LoVo (cell line): Measurements from ENCODE around the gene XRCC5.
"Not testable (repeated sequence)": the region's sequence is repeated elsewhere in the genome, so short reads cannot be mapped to it uniquely, and the experiment has no call there.

Experiments used
- DNase-seq: peaks from one replicate; pipeline ENCODE4 v3.0.0-alpha.2; 2016; ENCODE audit warnings: low spot score

The XRCC5 gene

DNA sequence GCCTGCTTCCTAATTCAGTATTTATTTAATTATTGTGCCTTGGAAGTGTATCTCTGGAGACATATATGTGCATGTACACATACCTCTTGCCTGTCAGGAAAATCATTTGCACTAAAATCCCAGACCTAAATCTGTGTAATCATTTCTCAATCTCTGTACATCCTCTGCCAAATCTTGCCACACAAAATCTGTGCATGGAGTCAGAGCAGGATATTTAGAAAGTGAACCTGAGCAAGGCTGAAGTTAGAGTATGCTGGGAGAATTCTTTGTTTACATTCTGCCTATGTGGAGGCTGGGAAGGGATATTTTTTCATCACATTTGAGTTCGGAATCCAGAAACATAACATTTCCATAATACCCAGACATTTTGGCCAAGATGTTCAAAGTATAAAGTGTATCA lies 9.3 kb downstream of the XRCC5 start:
- DNase-seq, result no peak

DNA sequence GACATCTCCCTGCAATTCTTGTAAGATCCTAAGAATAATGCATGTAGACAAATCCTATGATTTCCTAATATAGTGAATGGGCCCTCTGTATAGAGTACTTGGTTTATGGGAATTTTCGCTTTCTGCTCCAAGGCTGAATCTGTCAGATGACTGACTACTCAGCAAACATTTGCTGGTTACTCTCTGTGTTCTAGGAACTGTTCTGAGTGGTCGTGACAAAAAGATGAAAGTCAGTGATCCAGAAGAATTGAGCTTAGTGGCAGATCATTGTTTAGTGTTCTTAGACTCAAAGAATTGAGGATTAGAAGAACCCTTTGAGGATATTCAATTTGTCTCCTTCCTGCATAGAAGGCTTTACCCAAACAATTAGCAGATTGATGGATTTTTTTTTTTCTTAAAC lies 10.0 kb downstream of the XRCC5 start:
- DNase-seq, result no peak

DNA sequence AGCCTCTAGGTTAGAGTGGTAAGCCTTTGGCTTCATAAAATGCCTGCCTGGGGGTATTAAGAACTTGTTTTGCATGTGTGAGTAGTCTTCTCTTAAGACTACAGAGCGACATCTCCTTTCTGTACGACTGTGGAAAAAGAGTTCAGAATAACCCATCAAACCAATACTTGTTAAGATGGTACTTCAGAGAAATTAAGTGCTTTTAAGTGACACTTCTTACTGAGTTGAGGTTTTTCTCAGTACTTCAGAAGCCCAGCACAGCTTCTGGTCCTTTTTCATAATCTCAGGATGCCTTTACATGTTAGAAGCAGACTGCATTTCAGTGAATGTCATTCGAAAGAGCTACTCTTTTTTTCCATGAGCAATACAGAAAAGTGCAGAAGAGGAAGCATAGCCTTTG lies 10.8 kb downstream of the XRCC5 start:
- DNase-seq, result no peak

DNA sequence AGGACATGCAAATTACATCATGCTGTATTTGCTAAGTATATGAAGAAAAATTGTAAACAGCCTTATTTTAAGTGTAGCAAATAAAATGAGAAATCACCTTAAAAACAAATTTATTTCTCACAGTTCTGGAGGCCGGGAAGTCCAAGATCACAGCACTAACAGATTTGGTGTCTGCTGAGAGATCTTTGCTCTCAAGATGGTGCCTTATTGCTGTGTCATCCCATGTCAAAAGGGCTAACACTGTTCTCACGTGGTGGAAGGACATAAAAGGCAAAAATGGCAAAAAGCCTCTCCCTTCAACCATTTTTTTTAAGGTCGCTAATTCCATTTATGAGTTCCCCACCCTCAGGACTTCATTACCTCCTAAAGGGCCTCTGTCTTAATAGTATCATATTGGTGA lies 12.1 kb downstream of the XRCC5 start:
- DNase-seq, result no peak

DNA sequence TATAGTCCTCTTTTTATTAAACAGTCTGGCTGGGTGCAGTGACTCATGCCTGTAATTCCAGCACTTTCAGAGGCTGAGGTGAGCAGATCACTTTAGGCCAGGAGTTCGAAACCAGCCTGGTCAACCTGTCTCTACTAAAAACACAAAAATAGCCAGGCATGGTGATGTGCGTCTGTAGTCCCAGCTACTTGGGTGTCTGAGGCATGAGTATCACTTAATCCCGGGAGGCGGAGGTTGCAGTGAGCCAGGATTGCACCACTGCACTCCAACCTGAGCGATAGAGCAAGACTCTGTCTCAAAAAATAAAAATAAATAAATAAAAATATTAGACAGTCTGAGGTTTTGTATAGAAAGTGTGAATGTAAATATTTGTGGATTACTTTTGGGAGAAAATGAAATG lies 17.8 kb downstream of the XRCC5 start:
- no peak for DNase-seq

DNA sequence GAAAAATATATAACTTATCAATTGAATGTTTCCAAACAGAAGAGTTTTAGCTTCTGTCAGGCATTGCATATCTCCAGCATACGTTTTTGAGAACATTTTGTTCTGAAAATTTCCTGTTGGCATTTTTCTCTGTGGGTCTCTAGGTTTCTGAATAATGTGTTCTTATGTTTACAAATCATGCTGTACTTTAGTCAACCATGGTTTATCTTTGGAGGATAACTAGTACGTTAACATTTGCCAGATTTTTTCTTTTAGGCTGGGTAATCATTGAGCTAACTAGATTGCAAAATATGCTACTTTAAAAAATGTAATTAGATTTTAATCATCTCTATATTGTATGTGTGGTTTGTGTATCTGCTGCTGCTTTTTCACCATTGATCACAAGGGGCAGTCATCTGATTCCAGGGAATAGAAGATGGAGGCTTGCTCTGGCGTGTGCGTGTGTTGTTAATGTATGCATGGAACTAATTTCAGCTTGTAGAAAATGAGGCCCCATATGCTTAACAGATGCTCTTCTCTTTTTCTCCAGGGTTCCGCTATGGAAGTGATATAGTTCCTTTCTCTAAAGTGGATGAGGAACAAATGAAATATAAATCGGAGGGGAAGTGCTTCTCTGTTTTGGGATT lies 21.3 kb downstream of the XRCC5 start:
- DNase-seq, result no peak

DNA sequence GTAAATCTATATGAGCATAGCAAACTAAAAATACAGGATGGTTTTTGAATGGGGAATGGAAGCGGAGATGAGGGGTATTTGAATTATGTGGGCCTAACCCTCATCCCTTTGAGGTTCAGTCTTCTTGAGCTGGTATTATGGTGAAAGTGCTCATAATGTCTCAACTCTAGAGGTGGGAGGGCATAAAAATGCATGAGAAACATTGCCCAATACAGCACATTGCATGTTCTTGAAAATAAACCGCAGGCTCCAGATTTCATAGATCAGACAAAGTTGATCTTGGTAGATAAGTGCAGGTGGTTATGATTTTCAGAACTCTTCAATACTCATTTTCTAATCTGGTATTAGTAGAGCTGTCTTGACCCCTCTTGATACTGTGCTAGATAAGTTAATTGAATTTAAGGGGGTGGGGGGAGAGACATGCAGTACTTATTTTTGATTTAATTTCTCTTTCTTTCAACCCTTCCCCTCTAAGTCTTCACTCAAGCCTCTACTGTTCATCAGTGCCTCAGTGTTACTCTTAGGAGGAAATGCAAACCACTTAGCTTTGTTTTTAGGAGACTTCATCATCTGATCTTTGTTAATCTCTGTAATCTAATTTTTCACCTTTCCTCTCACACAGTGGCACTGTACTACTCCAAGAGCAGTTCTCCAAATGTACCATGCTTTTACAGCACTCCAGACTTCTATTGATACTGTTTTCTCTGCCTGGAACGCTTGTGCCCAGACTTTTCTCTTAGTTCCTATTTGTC lies 22.2 kb downstream of the XRCC5 start:
- no peak for DNase-seq

DNA sequence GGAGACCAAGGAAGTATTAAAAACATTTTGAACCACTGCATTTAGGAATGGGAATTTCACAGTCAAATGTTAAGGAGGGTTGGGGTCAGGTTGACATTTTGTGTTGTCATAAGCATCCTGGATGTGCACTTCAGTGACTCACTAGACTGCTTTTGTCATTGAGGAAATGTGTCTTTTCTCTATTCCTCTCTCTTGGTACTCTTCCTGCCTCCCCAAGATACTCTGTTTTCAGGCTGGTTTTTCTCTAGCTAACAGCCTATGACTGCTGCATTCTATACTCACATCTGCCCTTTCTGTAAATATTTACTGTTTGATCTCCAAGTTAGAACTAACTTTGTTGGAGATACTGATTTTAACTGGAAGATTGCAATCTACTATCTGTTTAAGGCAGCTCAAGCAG lies 23.4 kb downstream of the XRCC5 start:
- DNase-seq, result no peak

DNA sequence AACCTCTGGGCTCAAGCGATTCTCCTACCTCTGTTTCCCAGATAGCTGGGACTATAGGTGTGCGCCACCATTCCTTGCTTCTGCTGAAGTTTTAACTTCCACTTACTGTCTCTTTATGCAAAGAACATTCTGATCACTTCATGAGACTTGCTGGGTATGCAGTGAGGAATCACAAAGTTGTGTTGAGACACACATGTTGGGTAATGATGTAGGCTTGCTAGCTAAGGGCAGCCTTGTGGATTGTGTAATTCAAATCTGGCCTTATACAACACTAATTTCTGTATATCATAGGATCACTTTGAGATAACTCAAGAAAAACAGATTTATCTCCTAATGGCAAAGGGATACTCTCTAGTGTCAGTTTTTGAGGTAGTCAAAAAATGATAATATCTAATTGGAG lies 24.2 kb downstream of the XRCC5 start:
- no peak for DNase-seq

DNA sequence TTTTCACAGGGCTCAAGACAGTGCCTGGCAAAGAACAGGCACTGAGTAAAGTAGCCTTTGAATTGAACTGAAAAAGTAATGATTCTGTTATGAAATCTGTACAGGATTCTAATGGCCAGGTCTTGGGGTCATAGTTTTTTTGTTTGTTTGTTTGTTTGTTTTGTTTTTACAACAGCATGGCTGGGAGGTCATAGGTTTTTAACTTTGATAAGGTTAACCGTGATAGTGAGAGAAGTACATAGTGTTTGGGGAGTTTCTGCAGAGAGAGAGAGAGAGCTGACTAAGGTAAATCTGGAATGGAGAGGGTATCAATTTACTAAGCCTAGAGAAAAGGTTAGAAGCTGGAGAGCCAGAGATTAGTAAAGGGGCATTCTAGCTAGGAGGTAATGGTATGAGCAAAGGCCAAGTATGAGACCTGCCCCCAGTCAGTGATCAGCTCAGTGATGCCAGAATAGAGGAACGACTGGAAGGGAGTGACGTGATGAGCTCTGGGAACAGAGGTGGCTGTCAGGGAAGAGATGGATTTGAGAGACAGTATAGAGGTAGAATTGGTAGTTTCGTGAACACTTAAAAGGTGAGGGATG lies 25.9 kb downstream of the XRCC5 start:
- no peak for DNase-seq

DNA sequence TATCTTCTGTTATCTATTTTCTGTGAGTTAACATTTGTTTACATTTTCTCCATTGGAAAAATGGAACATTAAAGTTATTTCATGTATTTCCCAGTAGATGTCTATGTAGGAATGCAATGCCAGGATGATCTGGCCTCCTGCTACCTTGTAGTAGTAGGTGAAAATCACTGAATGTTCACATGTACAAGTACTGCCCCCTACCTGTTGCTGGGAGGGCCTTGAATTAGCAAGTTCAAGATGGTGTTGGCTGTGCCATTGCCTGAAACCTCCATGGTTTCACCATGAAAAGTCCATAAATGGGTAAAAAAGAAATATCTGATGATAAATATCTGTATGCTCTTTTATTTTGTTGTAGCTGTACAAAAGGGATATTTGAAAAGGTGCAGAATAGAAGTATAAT lies 30.7 kb downstream of the XRCC5 start:
- DNase-seq, result no peak

DNA sequence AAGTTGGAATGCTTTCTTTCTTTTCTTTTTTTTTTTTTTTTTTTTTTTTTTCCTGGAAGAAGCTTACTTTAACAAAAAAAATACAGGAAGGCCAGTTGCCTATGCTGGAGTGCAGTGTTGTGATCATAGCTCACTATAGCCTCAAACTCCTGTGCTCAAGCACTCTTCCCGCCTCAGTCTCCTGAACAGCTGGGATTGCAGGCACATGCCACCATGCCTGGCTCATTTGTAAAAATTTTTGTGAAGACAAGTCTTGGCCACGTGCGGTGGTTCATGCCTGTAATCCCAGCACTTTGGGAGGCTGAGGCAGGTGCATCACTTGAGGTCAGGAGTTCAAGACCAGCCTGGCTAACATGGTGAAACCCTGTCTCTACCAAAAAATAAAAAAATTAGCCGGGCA lies 32.4 kb downstream of the XRCC5 start:
- not testable (repeated sequence) for DNase-seq

DNA sequence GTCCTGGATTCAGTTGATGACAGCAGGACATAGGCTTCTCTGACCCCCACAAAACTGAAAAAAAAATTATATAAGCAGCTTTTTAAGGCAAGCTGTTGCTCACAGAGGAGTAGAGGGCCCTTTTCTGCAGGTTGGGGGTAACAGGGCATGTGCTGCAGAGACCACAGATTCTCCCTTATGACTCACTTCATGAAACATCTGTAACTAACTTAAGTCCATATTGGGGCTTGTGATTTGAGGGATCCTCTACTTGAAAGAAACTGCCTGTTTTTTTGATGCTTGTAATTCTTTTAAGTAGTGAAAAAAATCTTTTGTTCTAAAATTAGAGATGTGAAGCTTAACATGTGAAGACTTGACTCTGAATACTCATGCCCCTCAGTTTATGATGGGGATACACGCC lies 33.4 kb downstream of the XRCC5 start:
- no peak for DNase-seq

DNA sequence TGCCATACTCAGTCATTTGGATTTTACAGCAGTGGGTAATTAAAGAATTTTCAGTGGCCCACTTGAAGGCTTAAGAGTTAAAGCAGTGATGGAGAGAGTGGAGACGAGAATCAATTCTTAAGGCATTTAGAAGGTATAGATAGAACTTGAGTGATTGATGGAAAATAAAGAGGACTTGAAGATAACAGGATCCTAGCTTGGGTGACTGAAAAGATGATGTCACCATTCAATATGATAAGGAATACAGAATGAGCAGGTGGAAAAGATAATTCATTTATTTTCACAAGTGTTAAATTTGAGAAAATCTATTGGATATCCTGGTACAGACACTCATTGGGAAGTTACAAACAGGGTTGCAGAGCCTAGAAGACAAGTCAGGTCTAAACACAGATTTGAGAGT lies 35.2 kb downstream of the XRCC5 start:
- DNase-seq, result no peak

DNA sequence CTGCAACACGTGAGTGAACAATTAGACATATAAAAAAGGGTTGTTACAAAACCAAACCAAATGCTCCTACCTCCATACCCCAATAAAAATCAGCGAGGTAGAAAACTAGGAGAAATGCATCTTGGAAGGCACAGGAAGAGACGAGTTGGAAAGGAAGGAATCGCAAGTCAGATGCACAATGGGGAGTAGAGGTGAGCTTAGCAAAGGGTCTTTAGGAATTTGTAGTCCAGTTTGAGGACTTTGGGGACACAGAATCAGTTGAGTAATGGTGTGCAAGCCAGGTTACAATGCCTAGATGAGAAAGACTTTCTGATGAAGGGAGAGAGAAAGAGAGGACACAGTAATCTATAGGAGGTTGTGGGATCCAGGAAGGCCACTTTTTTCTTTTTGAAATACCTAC lies 35.7 kb downstream of the XRCC5 start:
- DNase-seq, result no peak

DNA sequence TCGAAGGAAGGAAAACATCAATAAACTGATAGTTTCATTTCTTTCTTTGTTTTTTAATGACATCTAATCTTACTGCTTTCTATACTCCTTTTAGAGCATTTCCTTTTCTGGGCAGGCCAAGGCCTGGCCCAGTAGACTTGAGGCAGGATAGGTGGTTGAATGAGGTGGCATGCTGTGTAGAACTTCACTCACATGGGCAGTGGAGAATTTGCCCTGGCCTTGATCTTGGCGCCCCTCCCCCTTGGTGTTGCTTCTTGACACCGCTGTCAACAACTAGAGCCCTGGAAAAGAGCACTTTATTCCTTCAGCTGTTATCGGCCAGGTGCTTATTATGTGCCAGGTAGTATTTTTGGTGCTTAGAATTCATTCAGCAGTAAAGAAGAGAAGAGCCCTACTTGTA lies 37.4 kb downstream of the XRCC5 start:
- DNase-seq, result no peak

DNA sequence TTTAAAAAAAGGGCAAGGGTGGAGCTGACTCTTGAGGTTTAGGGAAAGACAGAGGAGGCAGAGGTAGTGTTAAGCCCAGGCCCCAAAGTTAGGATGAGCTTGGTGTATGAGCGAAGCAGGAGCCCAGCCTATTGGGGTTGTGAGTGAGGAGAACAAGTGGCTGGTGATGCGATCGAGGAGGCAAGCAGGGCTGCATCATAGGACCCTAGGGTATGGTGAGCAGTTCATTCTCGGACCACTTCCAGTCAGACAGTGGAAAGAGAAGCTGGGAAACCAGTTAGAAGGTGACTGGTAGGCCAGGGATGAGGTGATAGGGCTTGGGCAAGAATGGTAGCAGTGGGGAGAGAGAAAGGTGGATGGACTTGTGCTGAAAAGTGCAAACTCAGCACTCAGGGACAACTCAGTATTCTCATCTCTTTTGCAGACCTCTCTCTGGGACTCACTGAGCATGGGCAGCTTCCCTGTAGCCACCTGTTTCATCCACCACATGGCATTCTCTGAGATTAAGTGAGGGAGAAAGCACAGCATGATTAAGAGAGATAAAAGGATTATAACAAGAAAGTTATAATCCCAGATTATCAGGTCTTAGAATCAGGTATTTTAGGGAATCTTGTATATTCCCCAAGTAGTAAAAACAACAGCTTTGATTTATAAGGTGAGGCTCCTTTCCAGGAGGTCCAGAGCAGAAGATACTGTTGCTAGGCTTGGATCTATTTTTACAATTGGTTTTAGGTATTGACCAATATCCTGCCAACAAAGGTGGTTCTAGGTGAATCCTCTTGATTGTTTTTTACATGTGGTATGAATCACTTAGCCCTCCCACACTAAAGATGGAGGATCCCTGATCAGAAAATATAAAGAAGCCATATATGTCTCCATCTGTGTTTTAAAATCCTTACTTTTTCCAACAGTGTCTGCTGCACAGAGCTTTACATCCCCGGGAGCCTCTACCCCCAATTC lies 38.3 kb downstream of the XRCC5 start:
- no peak for DNase-seq

DNA sequence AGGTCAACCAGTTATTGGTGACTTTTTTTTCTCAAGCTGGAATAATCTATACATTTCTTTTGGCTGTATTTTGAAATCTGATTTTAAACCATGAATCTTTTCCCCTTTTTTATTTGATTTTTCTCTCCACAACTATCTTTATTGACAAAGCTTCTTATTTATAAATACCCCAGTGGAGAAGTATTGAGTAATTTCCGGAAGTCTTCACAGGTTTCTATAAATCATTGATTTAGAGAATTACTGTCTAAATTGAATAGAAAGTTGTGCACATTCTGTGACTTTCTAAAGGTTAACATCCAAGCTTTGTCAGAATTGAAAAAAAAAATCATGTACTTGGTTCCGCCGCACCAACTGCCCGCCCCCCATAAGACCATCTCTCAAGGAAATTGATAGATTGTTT lies 39.8 kb downstream of the XRCC5 start:
- no peak for DNase-seq

DNA sequence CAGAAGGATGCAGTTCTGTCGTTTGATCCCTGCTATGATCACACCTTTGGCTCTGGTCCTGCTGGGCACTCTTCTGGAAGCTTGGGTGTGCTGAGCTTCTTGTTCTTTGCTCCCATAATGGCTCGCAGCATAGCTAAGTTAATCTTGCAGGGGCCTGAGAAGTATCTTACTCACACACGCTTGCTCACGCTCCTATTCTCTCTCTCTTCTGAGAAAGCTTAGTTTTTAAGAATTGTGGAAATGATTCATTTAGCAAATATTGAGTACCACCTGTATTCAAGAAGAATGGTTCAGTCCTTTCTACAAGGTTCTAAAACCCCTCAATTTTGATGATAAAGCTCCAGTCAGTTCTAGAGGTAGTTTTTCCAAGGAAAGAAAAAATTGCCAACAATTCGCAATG lies 40.6 kb downstream of the XRCC5 start:
- DNase-seq, result no peak

DNA sequence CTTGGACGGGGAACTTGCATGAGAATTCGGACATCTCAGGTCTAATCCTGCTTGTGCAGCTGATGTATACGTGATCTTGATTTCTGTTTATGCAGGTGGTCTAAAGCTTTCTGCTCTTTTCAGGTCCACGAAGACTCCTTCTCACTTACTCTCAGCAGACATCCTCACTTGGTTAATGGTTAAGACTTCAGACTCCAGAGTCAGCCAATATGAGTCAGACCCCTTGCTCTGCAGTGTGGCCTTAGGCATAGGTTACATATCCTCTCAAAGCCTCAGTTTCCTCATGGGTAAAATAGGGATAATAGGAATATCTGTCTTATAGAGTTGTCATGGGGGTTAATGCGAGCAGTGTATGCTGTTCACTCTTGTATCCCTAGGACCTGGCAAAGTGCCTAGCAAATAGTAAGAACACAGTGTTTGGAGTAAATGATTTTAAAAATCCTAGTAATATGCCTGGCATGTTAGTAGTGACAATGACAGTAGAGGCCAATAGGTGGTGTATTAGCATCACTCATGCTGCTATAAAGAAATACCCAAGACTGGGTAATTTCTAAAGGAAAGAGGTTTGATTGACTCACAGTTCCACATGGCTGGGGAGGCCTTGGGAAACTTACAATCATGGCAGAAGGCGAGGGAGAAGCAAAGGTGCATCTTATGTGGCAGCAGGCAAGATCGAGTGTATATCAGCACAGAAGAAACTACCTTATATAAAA lies 42.3 kb downstream of the XRCC5 start:
- no peak for DNase-seq

DNA sequence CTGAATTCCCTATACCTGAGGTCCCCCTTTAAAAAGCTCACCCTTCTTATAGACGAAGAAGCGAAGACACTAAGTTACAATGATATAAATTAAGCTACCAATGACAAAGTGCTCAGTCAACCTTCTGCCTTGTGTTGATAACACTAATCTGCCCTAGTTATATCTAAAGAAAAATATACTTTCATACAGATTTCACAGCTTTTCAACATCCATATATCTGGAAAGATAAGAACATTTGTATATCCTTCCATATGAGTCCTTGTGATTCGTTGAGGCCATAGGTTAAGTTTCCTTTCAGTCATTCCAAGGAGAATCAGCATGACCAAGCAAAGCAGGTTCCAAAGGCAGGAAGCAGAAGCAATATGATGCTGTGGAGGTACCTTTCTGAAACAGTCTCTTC lies 46.8 kb downstream of the XRCC5 start:
- DNase-seq, result no peak

DNA sequence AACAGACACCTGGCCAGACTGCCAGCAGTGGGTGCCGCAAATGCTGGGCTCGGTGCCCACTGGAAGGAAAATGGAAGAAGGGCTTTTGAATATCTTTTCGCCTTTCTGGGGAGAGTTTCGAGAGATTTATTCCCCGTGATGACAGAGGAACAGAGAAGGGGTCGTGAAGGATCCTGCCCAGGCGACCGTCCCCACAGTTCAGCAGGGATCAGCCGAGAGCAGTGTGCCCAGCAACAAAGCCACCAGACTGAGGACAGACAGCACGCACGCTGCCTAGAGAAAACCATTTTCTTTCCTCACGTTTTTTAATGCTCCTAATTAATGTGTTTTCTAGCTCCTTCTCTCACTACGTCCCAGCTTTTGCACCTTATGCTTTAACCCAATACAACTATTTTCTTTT lies 47.7 kb downstream of the XRCC5 start:
- DNase-seq, result no peak
